ENCODE measurements around the gene LRPPRC. TPM values are rescaled to one million over a fixed set of nuclear protein-coding genes. Genes with fewer than 3 reads are reported as not detected.

LRPPRC gene
- total RNA-seq, 1 donor from 2014 or later, result 85.8 TPM

GRCh38 chr2:43851011-43851980 lies 144.5 kb downstream of the LRPPRC start:
- intact Hi-C loops (cut with micrococcal nuclease), result no loop called here
- no peak for DNase-seq
- Histone ChIP-seq H3K27ac (replicated peaks) (no peak overlapping the region), H3K36me3 (no peaks in the 10 kb centered on the region), H3K27me3 (ENCODE audit: low read depth) (peaks cover 83% of the 10 kb centered on the region), H3K4me3 (no peak overlapping the region), H3K4me1 (no peaks in the 10 kb centered on the region), H3K9me3 (replicated peaks) (no peaks in the 10 kb centered on the region)
- TF ChIP-seq CTCF (IDR thresholded peaks at IDR 0.05; ENCODE audit: borderline replicate concordance), result no peak

GRCh38 chr2:43848214-43848613 lies 147.6 kb downstream of the LRPPRC start:
- H3K4me3 ChIP-seq, result no peak overlapping the region
- no peaks in the 10 kb centered on the region for H3K9me3 ChIP-seq (replicated peaks)
- no peak for DNase-seq
- no peak overlapping the region for H3K27ac ChIP-seq (replicated peaks)
- peaks cover 60% of the 10 kb centered on the region for H3K27me3 ChIP-seq (ENCODE audit: low read depth)
- TF ChIP-seq CTCF (IDR thresholded peaks at IDR 0.05; ENCODE audit: borderline replicate concordance), result no peak
- intact Hi-C loops (cut with micrococcal nuclease), result no loop called here
- no peaks in the 10 kb centered on the region for H3K36me3 ChIP-seq
- H3K4me1 ChIP-seq, result no peaks in the 10 kb centered on the region

- H3K36me3 ChIP-seq, result no peaks in the 10 kb centered on the region
- no peak overlapping the region for H3K27ac ChIP-seq (replicated peaks)
- intact Hi-C loops (cut with micrococcal nuclease), result no loop called here
- H3K27me3 ChIP-seq (ENCODE audit: low read depth), result peaks cover 57% of the 10 kb centered on the region
- H3K4me3 ChIP-seq, result no peak overlapping the region
- no peaks in the 10 kb centered on the region for H3K9me3 ChIP-seq (replicated peaks)
- TF ChIP-seq CTCF (IDR thresholded peaks at IDR 0.05; ENCODE audit: borderline replicate concordance), result no peak
- H3K4me1 ChIP-seq, result no peaks in the 10 kb centered on the region
- no peak for DNase-seq
Observed at GRCh38 chr2:43846140-43846793, 149.5 kb downstream of the LRPPRC start.

- Histone ChIP-seq H3K4me1 (no peaks in the 10 kb centered on the region), H3K9me3 (replicated peaks) (no peaks in the 10 kb centered on the region), H3K27me3 (ENCODE audit: low read depth) (peaks cover 56% of the 10 kb centered on the region), H3K27ac (replicated peaks) (no peak overlapping the region), H3K4me3 (no peak overlapping the region), H3K36me3 (no peaks in the 10 kb centered on the region)
- intact Hi-C loops (cut with micrococcal nuclease), result no loop called here
- no peak for TF ChIP-seq CTCF (IDR thresholded peaks at IDR 0.05; ENCODE audit: borderline replicate concordance)
- no peak for DNase-seq
Observed at GRCh38 chr2:43845181-43845580, 150.6 kb downstream of the LRPPRC start.

- Histone ChIP-seq H3K27ac (replicated peaks) (no peak overlapping the region), H3K27me3 (ENCODE audit: low read depth) (peaks cover 57% of the 10 kb centered on the region), H3K4me1 (no peaks in the 10 kb centered on the region), H3K9me3 (replicated peaks) (no peaks in the 10 kb centered on the region), H3K36me3 (no peaks in the 10 kb centered on the region), H3K4me3 (no peak overlapping the region)
- TF ChIP-seq CTCF (IDR thresholded peaks at IDR 0.05; ENCODE audit: borderline replicate concordance), result no peak
- intact Hi-C loops (cut with micrococcal nuclease), result no loop called here
- DNase-seq, result no peak
Observed at GRCh38 chr2:43842866-43843226, 152.9 kb downstream of the LRPPRC start.
